GM23338 (cell line): ENCODE measurements around the gene CD99L2. TPM values are rescaled to one million over a fixed set of nuclear protein-coding genes. Genes with fewer than 3 reads are reported as not detected.

Source experiments
- ATAC-seq: fragments of 200-7000 bp; cut with Tn5 transposase; 3 replicates; pipeline ENCODE4 v1.9.1; 2020
- DNase-seq: peaks from one replicate; pipeline ENCODE4 v3.0.0-alpha.2; 2015; ENCODE audit warnings: low spot score
- H2AFZ ChIP-seq: fragments of 200-600 bp; sonication (generic); 2 replicates; pipeline ENCODE4 v1.8.0; 2016; ENCODE audit warnings: antibody characterized with exemption, mild to moderate bottlenecking, moderate library complexity
- H3F3A ChIP-seq: fragments of 200-600 bp; sonication (generic); replicated peaks from 2 replicates; pipeline ENCODE4 v1.8.0; 2017; ENCODE audit warnings: antibody characterized with exemption, mixed run types, low read depth
- H3K27ac ChIP-seq: fragments of 200-600 bp; sonication (generic); 2 replicates; pipeline ENCODE4 v1.6.1; 2016; ENCODE audit warnings: low read depth
- H3K27me3 ChIP-seq: fragments of 200-600 bp; sonication (generic); 2 replicates; pipeline ENCODE4 v1.8.0; 2016; ENCODE audit warnings: mild to moderate bottlenecking, mixed run types, moderate library complexity; ENCODE audit not compliant: insufficient read depth
- H3K36me3 ChIP-seq: fragments of 200-600 bp; sonication (generic); 2 replicates; pipeline ENCODE4 v1.8.0; 2016; ENCODE audit warnings: mild to moderate bottlenecking; ENCODE audit not compliant: insufficient read depth
- H3K4me1 ChIP-seq: fragments of 200-600 bp; sonication (generic); 2 replicates; pipeline ENCODE4 v1.8.0; 2016; ENCODE audit warnings: mild to moderate bottlenecking, moderate library complexity; ENCODE audit not compliant: insufficient read depth
- H3K4me2 ChIP-seq: fragments of 200-600 bp; sonication (generic); 2 replicates; pipeline ENCODE4 v1.7.1; 2017; ENCODE audit warnings: mixed run types
- H3K4me3 ChIP-seq: fragments of 200-600 bp; sonication (generic); 2 replicates; pipeline ENCODE4 v1.6.1; 2016; ENCODE audit warnings: mixed run types
- H3K79me2 ChIP-seq: fragments of 200-600 bp; sonication (generic); replicated peaks from 2 replicates; pipeline ENCODE4 v1.8.0; 2017; ENCODE audit warnings: mild to moderate bottlenecking; ENCODE audit not compliant: insufficient read depth
- H3K9me2 ChIP-seq: fragments of 200-600 bp; sonication (generic); 2 replicates; pipeline ENCODE4 v1.8.0; 2017; ENCODE audit not compliant: insufficient read depth
- H4K20me1 ChIP-seq: fragments of 200-600 bp; sonication (generic); replicated peaks from 2 replicates; pipeline ENCODE4 v1.8.0; 2017; ENCODE audit warnings: mild to moderate bottlenecking; ENCODE audit not compliant: insufficient read depth
- H3K27ac Mint-ChIP-seq: 2 replicates; pipeline ENCODE4 v1.8.0; 2020; ENCODE audit warnings: inconsistent platforms, mild to moderate bottlenecking, moderate library complexity, mixed read lengths
- H3K27me3 Mint-ChIP-seq: 3 replicates; pipeline ENCODE4 v1.8.0; 2022; ENCODE audit warnings: low read depth, mild to moderate bottlenecking, moderate library complexity, mixed read lengths, inconsistent platforms; ENCODE audit not compliant: insufficient read depth, poor library complexity
- H3K36me3 Mint-ChIP-seq: 3 replicates; pipeline ENCODE4 v1.8.0; 2021; ENCODE audit warnings: low read depth, mild to moderate bottlenecking, inconsistent platforms, moderate library complexity, mixed read lengths
- H3K4me1 Mint-ChIP-seq: 3 replicates; pipeline ENCODE4 v1.8.0; 2020; ENCODE audit warnings: mild to moderate bottlenecking, inconsistent platforms, mixed read lengths
- H3K4me3 Mint-ChIP-seq: 3 replicates; pipeline ENCODE4 v1.8.0; 2021; ENCODE audit warnings: moderate library complexity, mild to moderate bottlenecking, inconsistent platforms, mixed read lengths
- H3K9me3 Mint-ChIP-seq: 3 replicates; pipeline ENCODE4 v1.8.0; 2020; ENCODE audit warnings: moderate library complexity, mild to moderate bottlenecking, inconsistent platforms, mixed read lengths
- EZH2phosphoT487 ChIP-seq: fragments of 200-600 bp; sonication (generic); IDR thresholded peaks from one replicate; pipeline ENCODE4 v1.8.1; 2018; ENCODE audit warnings: antibody characterized with exemption; ENCODE audit not compliant: unreplicated experiment
- POLR2AphosphoS5 ChIP-seq: IDR thresholded peaks from 2 replicates; pipeline ENCODE4 v1.6.1; 2016; ENCODE audit warnings: antibody characterized with exemption, low read depth
- ZNF331 ChIP-seq: fragments of 250-450 bp; sonication (Bioruptor Pico); IDR thresholded peaks from 2 replicates; pipeline ENCODE4 v1.5.0; 2020; ENCODE audit warnings: low read depth, mild to moderate bottlenecking, moderate library complexity
- polyA plus RNA-seq: library from polyadenylated mRNA; unstranded; fragments of >200 nt; fragmentation: Nextera tagmentation; extraction: Ambion mirVana; gene quantifications from 2 replicates; pipeline ENCODE4 v1.2.1, GENCODE V29; 2016
- total RNA-seq: library from RNA; depleted of rRNA; stranded (reverse); fragments of >200 nt; shearing (Covaris generic); gene quantifications from 2 replicates; pipeline ENCODE4 v1.2.3, GENCODE V29; 2014
- TF ChIP-seq, protein P1 (sequence below): fragments of 250-450 bp; sonication (Bioruptor Pico); IDR thresholded peaks from 2 replicates; pipeline ENCODE4 v1.5.0; 2020; ENCODE audit warnings: mild to moderate bottlenecking, moderate library complexity
- TF ChIP-seq, protein P2 (sequence below): IDR thresholded peaks from one replicate; pipeline ENCODE4 v1.6.1; 2018; ENCODE audit warnings: antibody characterized with exemption; ENCODE audit not compliant: unreplicated experiment

Gene CD99L2
- total and polyA plus RNA-seq, 2 experiments from 2014 or later = 2.6 to 6.4 TPM

DNA sequence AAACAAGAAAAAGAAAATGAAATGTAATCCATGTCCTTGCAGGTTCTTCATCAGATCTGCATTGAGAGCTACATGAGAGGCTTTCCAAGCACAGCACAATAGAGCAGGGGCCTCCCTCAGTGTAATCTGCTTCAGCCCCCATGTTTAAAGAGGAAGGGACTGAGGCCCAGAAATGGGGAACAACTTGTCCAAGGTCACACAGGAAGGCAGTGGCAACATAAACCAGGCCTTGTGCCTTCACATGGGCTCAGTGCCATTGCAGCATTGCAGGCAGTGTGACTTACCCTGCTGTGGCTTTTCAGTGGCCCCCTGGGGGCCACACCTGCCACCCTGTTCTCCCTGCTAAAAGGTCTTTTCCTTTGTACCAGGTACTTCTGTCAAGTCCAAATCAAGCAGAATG is 20.9 kb upstream of the CD99L2 start:
- no peaks in the 10 kb centered on the region for H3K79me2 ChIP-seq
- no peak overlapping the region for H3K4me3 ChIP-seq
- H3K27me3 ChIP-seq = no peaks in the 10 kb centered on the region
- no peaks in the 10 kb centered on the region for H3K4me1 ChIP-seq
- H3K27ac ChIP-seq = no peak overlapping the region
- H2AFZ ChIP-seq = no peak overlapping the region
- Mint-ChIP-seq H3K4me1 (peaks cover 5% of the 10 kb centered on the region; the same call in 2 of the 3 replicates), H3K36me3 (peaks cover 3% of the 10 kb centered on the region; the same call in 1 of the 3 replicates), H3K27me3 (peaks cover 4% of the 10 kb centered on the region), H3K27ac (no peak overlapping the region), H3K9me3 (peaks cover 3% of the 10 kb centered on the region; the same call in 1 of the 3 replicates), H3K4me3 (no peak overlapping the region)
- DNase-seq (no peak), ATAC-seq (no peak)
- no peak for TF ChIP-seq EZH2phosphoT487
- no peaks in the 10 kb centered on the region for H3K9me2 ChIP-seq
- H3F3A ChIP-seq = no peaks in the 10 kb centered on the region
- H4K20me1 ChIP-seq = no peaks in the 10 kb centered on the region
- H3K36me3 ChIP-seq = no peaks in the 10 kb centered on the region
- H3K4me2 ChIP-seq = no peak overlapping the region

DNA sequence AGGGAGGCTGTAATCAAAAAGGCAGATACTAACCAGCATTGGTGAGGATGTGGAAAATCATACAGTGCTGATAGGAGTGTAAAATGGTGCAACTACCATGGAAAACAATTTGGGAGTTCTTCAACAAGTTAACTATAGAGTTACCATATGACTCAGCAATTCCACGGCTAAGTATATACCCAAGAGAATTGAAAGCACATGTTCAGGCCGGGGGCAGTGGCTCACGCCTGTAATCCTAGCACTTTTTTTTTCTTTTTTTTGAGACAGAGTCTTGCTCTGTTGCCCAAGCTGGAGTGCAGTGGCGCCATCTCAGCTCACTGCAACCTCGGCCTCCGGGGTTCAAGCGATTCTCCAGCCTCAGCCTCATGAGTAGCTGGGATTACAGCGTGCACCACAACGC is 15.0 kb upstream of the CD99L2 start:
- H3K4me3 Mint-ChIP-seq = no peak overlapping the region; the same call in 2 of the 3 replicates
- H3K79me2 ChIP-seq = no peaks in the 10 kb centered on the region
- DNase-seq = no peak
- no peak overlapping the region for H2AFZ ChIP-seq
- H3K9me3 Mint-ChIP-seq = no peaks in the 10 kb centered on the region; the same call in 2 of the 3 replicates
- H3F3A ChIP-seq = no peaks in the 10 kb centered on the region
- no peak for ATAC-seq
- peaks cover 6% of the 10 kb centered on the region for H3K4me1 Mint-ChIP-seq
- no peak overlapping the region for H3K27ac Mint-ChIP-seq
- H3K4me2 ChIP-seq = no peak overlapping the region
- H3K9me2 ChIP-seq = no peaks in the 10 kb centered on the region
- H3K27me3 ChIP-seq = no peaks in the 10 kb centered on the region
- TF ChIP-seq, protein P1, sequence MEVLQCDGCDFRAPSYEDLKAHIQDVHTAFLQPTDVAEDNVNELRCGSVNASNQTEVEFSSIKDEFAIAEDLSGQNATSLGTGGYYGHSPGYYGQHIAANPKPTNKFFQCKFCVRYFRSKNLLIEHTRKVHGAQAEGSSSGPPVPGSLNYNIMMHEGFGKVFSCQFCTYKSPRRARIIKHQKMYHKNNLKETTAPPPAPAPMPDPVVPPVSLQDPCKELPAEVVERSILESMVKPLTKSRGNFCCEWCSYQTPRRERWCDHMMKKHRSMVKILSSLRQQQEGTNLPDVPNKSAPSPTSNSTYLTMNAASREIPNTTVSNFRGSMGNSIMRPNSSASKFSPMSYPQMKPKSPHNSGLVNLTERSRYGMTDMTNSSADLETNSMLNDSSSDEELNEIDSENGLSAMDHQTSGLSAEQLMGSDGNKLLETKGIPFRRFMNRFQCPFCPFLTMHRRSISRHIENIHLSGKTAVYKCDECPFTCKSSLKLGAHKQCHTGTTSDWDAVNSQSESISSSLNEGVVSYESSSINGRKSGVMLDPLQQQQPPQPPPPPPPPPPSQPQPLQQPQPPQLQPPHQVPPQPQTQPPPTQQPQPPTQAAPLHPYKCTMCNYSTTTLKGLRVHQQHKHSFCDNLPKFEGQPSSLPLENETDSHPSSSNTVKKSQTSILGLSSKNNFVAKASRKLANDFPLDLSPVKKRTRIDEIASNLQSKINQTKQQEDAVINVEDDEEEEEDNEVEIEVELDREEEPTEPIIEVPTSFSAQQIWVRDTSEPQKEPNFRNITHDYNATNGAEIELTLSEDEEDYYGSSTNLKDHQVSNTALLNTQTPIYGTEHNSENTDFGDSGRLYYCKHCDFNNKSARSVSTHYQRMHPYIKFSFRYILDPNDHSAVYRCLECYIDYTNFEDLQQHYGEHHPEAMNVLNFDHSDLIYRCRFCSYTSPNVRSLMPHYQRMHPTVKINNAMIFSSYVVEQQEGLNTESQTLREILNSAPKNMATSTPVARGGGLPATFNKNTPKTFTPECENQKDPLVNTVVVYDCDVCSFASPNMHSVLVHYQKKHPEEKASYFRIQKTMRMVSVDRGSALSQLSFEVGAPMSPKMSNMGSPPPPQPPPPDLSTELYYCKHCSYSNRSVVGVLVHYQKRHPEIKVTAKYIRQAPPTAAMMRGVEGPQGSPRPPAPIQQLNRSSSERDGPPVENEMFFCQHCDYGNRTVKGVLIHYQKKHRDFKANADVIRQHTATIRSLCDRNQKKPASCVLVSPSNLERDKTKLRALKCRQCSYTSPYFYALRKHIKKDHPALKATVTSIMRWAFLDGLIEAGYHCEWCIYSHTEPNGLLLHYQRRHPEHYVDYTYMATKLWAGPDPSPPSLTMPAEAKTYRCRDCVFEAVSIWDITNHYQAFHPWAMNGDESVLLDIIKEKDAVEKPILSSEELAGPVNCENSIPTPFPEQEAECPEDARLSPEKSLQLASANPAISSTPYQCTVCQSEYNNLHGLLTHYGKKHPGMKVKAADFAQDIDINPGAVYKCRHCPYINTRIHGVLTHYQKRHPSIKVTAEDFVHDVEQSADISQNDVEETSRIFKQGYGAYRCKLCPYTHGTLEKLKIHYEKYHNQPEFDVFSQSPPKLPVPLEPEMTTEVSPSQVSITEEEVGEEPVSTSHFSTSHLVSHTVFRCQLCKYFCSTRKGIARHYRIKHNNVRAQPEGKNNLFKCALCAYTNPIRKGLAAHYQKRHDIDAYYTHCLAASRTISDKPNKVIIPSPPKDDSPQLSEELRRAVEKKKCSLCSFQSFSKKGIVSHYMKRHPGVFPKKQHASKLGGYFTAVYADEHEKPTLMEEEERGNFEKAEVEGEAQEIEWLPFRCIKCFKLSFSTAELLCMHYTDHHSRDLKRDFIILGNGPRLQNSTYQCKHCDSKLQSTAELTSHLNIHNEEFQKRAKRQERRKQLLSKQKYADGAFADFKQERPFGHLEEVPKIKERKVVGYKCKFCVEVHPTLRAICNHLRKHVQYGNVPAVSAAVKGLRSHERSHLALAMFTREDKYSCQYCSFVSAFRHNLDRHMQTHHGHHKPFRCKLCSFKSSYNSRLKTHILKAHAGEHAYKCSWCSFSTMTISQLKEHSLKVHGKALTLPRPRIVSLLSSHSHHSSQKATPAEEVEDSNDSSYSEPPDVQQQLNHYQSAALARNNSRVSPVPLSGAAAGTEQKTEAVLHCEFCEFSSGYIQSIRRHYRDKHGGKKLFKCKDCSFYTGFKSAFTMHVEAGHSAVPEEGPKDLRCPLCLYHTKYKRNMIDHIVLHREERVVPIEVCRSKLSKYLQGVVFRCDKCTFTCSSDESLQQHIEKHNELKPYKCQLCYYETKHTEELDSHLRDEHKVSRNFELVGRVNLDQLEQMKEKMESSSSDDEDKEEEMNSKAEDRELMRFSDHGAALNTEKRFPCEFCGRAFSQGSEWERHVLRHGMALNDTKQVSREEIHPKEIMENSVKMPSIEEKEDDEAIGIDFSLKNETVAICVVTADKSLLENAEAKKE = no peak
- TF ChIP-seq ZNF331 (no peak), POLR2AphosphoS5 (no peak)
- TF ChIP-seq, protein P2, sequence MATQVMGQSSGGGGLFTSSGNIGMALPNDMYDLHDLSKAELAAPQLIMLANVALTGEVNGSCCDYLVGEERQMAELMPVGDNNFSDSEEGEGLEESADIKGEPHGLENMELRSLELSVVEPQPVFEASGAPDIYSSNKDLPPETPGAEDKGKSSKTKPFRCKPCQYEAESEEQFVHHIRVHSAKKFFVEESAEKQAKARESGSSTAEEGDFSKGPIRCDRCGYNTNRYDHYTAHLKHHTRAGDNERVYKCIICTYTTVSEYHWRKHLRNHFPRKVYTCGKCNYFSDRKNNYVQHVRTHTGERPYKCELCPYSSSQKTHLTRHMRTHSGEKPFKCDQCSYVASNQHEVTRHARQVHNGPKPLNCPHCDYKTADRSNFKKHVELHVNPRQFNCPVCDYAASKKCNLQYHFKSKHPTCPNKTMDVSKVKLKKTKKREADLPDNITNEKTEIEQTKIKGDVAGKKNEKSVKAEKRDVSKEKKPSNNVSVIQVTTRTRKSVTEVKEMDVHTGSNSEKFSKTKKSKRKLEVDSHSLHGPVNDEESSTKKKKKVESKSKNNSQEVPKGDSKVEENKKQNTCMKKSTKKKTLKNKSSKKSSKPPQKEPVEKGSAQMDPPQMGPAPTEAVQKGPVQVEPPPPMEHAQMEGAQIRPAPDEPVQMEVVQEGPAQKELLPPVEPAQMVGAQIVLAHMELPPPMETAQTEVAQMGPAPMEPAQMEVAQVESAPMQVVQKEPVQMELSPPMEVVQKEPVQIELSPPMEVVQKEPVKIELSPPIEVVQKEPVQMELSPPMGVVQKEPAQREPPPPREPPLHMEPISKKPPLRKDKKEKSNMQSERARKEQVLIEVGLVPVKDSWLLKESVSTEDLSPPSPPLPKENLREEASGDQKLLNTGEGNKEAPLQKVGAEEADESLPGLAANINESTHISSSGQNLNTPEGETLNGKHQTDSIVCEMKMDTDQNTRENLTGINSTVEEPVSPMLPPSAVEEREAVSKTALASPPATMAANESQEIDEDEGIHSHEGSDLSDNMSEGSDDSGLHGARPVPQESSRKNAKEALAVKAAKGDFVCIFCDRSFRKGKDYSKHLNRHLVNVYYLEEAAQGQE = no peak
- no peak overlapping the region for H3K4me3 ChIP-seq
- no peaks in the 10 kb centered on the region for H3K36me3 ChIP-seq
- H3K36me3 Mint-ChIP-seq = no peaks in the 10 kb centered on the region
- H3K27me3 Mint-ChIP-seq = peaks cover 5% of the 10 kb centered on the region
- H3K27ac ChIP-seq = no peak overlapping the region
- H3K4me1 ChIP-seq = no peaks in the 10 kb centered on the region
- no peaks in the 10 kb centered on the region for H4K20me1 ChIP-seq
